ENCODE results near the gene TRPM3. TPM values are rescaled to one million over a fixed set of nuclear protein-coding genes. Genes with fewer than 3 reads are reported as not detected.

Gene TRPM3
- total RNA-seq, 4 donors from 2014 or later: 0.11 to 1.3 (median 0.21) TPM

DNA sequence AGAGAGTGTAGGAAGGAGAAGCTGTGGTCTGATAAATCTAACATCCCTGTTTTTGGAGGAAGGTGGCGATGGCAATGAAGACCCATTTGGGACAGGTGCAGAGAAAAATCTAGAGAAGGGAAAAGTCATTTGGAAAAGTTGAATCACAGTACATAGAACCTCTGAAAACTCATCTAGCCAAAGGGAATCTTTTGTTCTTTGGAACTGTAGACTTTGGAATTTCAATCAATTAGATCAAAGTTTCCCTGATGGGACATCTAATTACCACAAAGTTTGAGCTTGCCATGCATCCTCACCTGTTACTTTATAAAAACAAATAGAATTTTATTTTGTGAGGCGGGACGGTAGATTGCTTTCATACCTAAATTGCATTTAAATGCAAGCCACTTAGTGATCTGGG is 294.9 kb downstream of the TRPM3 start:
- Histone ChIP-seq H3K4me3 (no peak overlapping the region), H3K27me3 (no peaks in the 10 kb centered on the region), H3K27ac (no peak overlapping the region), H3K9me3 (no peaks in the 10 kb centered on the region), H3K4me1 (no peaks in the 10 kb centered on the region), H3K36me3 (no peaks in the 10 kb centered on the region)
- TF ChIP-seq EP300 (IDR thresholded peaks at IDR 0.05) (no peak), POLR2AphosphoS5 (IDR thresholded peaks at IDR 0.05) (no peak), POLR2A (IDR thresholded peaks at IDR 0.05) (no peak)
- TF ChIP-seq, protein P1, sequence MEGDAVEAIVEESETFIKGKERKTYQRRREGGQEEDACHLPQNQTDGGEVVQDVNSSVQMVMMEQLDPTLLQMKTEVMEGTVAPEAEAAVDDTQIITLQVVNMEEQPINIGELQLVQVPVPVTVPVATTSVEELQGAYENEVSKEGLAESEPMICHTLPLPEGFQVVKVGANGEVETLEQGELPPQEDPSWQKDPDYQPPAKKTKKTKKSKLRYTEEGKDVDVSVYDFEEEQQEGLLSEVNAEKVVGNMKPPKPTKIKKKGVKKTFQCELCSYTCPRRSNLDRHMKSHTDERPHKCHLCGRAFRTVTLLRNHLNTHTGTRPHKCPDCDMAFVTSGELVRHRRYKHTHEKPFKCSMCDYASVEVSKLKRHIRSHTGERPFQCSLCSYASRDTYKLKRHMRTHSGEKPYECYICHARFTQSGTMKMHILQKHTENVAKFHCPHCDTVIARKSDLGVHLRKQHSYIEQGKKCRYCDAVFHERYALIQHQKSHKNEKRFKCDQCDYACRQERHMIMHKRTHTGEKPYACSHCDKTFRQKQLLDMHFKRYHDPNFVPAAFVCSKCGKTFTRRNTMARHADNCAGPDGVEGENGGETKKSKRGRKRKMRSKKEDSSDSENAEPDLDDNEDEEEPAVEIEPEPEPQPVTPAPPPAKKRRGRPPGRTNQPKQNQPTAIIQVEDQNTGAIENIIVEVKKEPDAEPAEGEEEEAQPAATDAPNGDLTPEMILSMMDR (IDR thresholded peaks at IDR 0.05): no peak
- 89% methylated on average over 3 of the region's 3 CpGs for WGBS
- DNase-seq (ENCODE audit: low spot score in 2 of 2): no peak

- WGBS: 84% methylated on average over 7 of the region's 7 CpGs
- TF ChIP-seq POLR2A (IDR thresholded peaks at IDR 0.05) (no peak), EP300 (IDR thresholded peaks at IDR 0.05) (no peak), POLR2AphosphoS5 (IDR thresholded peaks at IDR 0.05) (no peak)
- TF ChIP-seq, protein P1 (IDR thresholded peaks at IDR 0.05): no peak
- Histone ChIP-seq H3K4me1 (no peaks in the 10 kb centered on the region), H3K36me3 (no peaks in the 10 kb centered on the region), H3K4me3 (no peak overlapping the region), H3K9me3 (no peaks in the 10 kb centered on the region), H3K27me3 (no peaks in the 10 kb centered on the region), H3K27ac (no peak overlapping the region)
- DNase-seq (ENCODE audit: low spot score in 2 of 2): no peak
Observed at GRCh38 chr9:70823284-70823683, 298.1 kb downstream of the TRPM3 start.

- no peaks in the 10 kb centered on the region for H3K36me3 ChIP-seq
- no peaks in the 10 kb centered on the region for H3K9me3 ChIP-seq
- no peak overlapping the region for H3K27ac ChIP-seq
- no peaks in the 10 kb centered on the region for H3K27me3 ChIP-seq
- no peak for DNase-seq (ENCODE audit: low spot score in 2 of 2)
- TF ChIP-seq POLR2AphosphoS5 (IDR thresholded peaks at IDR 0.05) (no peak), EP300 (IDR thresholded peaks at IDR 0.05) (no peak), POLR2A (IDR thresholded peaks at IDR 0.05) (no peak)
- TF ChIP-seq, protein P1 (IDR thresholded peaks at IDR 0.05): no peak
- H3K4me3 ChIP-seq: no peak overlapping the region
- no peaks in the 10 kb centered on the region for H3K4me1 ChIP-seq
- 74% methylated on average over 3 of the region's 3 CpGs for WGBS
Observed at GRCh38 chr9:70817311-70817710, 304.1 kb downstream of the TRPM3 start.

GRCh38 chr9:70816891-70817290 is 304.5 kb downstream of the TRPM3 start:
- H3K4me1 ChIP-seq: no peaks in the 10 kb centered on the region
- DNase-seq (ENCODE audit: low spot score in 2 of 2): no peak
- no peak overlapping the region for H3K4me3 ChIP-seq
- TF ChIP-seq POLR2A (IDR thresholded peaks at IDR 0.05) (no peak), POLR2AphosphoS5 (IDR thresholded peaks at IDR 0.05) (no peak), EP300 (IDR thresholded peaks at IDR 0.05) (no peak)
- TF ChIP-seq, protein P1 (IDR thresholded peaks at IDR 0.05): no peak
- H3K27me3 ChIP-seq: no peaks in the 10 kb centered on the region
- H3K36me3 ChIP-seq: no peaks in the 10 kb centered on the region
- no peak overlapping the region for H3K27ac ChIP-seq
- WGBS: 43% methylated on average over 2 of the region's 2 CpGs
- no peaks in the 10 kb centered on the region for H3K9me3 ChIP-seq

GRCh38 chr9:70816316-70816715 is 305.1 kb downstream of the TRPM3 start:
- TF ChIP-seq, protein P1 (IDR thresholded peaks at IDR 0.05): no peak
- TF ChIP-seq POLR2AphosphoS5 (IDR thresholded peaks at IDR 0.05): no peak
- TF ChIP-seq EP300 (IDR thresholded peaks at IDR 0.05): no peak
- TF ChIP-seq POLR2A (IDR thresholded peaks at IDR 0.05): no peak
- no peaks in the 10 kb centered on the region for H3K9me3 ChIP-seq

More at GRCh38 chr9:70816316-70816715, 305.1 kb downstream of the TRPM3 start:
- H3K4me1 ChIP-seq: no peaks in the 10 kb centered on the region
- DNase-seq (ENCODE audit: low spot score in 2 of 2): no peak
- no peak overlapping the region for H3K27ac ChIP-seq
- WGBS: 65% methylated on average over 1 of the region's 1 CpG
- no peak overlapping the region for H3K4me3 ChIP-seq
- no peaks in the 10 kb centered on the region for H3K27me3 ChIP-seq
- H3K36me3 ChIP-seq: no peaks in the 10 kb centered on the region
